Panc1 (cell line): ENCODE results near the gene NELFB.

Experiments used
- POLR2AphosphoS5 ChIP-seq: IDR thresholded peaks from 2 replicates; pipeline ENCODE4 v1.6.1; 2012; ENCODE audit warnings: mild to moderate bottlenecking, low read depth, low read length, moderate library complexity
- TCF7L2 ChIP-seq: IDR thresholded peaks from 2 replicates; pipeline ENCODE4 v1.6.1; 2011; ENCODE audit warnings: mild to moderate bottlenecking, low read depth, low read length, inconsistent platforms
- TF ChIP-seq, protein P1 (sequence below): fragments of 450-650 bp; IDR thresholded peaks from 2 replicates; pipeline ENCODE4 v1.5.1; 2017; ENCODE audit warnings: mild to moderate bottlenecking
- TF ChIP-seq, protein P2 (sequence below), 2 experiments: IDR thresholded peaks; 2 replicates each; pipeline ENCODE4 v1.6.1; 2011 to 2012; ENCODE audit warnings: low read depth in 2 of 2, control low read depth in 1 of 2, low read length in 1 of 2, mild to moderate bottlenecking in 1 of 2, moderate library complexity in 1 of 2; ENCODE audit not compliant: insufficient read depth in 1 of 2

GRCh38 chr9:137278061-137278701, 23.1 kb downstream of the NELFB start:
- TF ChIP-seq TCF7L2 (no peak), POLR2AphosphoS5 (no peak)
- TF ChIP-seq, protein P1, sequence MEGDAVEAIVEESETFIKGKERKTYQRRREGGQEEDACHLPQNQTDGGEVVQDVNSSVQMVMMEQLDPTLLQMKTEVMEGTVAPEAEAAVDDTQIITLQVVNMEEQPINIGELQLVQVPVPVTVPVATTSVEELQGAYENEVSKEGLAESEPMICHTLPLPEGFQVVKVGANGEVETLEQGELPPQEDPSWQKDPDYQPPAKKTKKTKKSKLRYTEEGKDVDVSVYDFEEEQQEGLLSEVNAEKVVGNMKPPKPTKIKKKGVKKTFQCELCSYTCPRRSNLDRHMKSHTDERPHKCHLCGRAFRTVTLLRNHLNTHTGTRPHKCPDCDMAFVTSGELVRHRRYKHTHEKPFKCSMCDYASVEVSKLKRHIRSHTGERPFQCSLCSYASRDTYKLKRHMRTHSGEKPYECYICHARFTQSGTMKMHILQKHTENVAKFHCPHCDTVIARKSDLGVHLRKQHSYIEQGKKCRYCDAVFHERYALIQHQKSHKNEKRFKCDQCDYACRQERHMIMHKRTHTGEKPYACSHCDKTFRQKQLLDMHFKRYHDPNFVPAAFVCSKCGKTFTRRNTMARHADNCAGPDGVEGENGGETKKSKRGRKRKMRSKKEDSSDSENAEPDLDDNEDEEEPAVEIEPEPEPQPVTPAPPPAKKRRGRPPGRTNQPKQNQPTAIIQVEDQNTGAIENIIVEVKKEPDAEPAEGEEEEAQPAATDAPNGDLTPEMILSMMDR: no peak
- TF ChIP-seq, protein P2, sequence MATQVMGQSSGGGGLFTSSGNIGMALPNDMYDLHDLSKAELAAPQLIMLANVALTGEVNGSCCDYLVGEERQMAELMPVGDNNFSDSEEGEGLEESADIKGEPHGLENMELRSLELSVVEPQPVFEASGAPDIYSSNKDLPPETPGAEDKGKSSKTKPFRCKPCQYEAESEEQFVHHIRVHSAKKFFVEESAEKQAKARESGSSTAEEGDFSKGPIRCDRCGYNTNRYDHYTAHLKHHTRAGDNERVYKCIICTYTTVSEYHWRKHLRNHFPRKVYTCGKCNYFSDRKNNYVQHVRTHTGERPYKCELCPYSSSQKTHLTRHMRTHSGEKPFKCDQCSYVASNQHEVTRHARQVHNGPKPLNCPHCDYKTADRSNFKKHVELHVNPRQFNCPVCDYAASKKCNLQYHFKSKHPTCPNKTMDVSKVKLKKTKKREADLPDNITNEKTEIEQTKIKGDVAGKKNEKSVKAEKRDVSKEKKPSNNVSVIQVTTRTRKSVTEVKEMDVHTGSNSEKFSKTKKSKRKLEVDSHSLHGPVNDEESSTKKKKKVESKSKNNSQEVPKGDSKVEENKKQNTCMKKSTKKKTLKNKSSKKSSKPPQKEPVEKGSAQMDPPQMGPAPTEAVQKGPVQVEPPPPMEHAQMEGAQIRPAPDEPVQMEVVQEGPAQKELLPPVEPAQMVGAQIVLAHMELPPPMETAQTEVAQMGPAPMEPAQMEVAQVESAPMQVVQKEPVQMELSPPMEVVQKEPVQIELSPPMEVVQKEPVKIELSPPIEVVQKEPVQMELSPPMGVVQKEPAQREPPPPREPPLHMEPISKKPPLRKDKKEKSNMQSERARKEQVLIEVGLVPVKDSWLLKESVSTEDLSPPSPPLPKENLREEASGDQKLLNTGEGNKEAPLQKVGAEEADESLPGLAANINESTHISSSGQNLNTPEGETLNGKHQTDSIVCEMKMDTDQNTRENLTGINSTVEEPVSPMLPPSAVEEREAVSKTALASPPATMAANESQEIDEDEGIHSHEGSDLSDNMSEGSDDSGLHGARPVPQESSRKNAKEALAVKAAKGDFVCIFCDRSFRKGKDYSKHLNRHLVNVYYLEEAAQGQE (IDR thresholded peaks at IDR 0.05; ENCODE audit: insufficient read depth in 1 of 2, low read depth in 2 of 2, low read length in 1 of 2): no peak
